Muscle layer of duodenum (tissue), 2 donors: ENCODE data around the gene POMZP3.
"Not testable (repeated sequence)": the region's sequence is repeated elsewhere in the genome, so short reads cannot be mapped to it uniquely, and the experiment has no call there.

Experiments used
- H3K27ac ChIP-seq: one replicate; pipeline ENCODE4 v1.7.0; 2013; ENCODE audit warnings: mild to moderate bottlenecking, low read length
- H3K27me3 ChIP-seq: one replicate; pipeline ENCODE4 v1.7.0; 2013; ENCODE audit warnings: low read depth, mild to moderate bottlenecking, control low read depth, low read length
- H3K36me3 ChIP-seq, 2 donors: one replicate each; pipeline ENCODE4 v1.7.0; 2013; ENCODE audit warnings: low read length in 2 of 2, control low read depth in 1 of 2, mild to moderate bottlenecking in 1 of 2; ENCODE audit not compliant: insufficient read depth in 2 of 2, control insufficient read depth in 1 of 2
- H3K4me1 ChIP-seq, 2 donors: one replicate each; pipeline ENCODE4 v1.7.0; 2013; ENCODE audit warnings: low read length in 2 of 2, mild to moderate bottlenecking in 2 of 2, control low read depth in 1 of 2, moderate library complexity in 1 of 2; ENCODE audit not compliant: insufficient read depth in 2 of 2, control insufficient read depth in 1 of 2
- H3K4me3 ChIP-seq, 2 donors: one replicate each; pipeline ENCODE4 v1.7.0; 2013; ENCODE audit warnings: low read length in 2 of 2, low read depth in 1 of 2, mild to moderate bottlenecking in 1 of 2
- H3K9me3 ChIP-seq, 2 donors: one replicate each; pipeline ENCODE4 v1.7.0; 2013; ENCODE audit warnings: low read length in 2 of 2, control low read depth in 1 of 2, mild to moderate bottlenecking in 1 of 2; ENCODE audit not compliant: control insufficient read depth in 1 of 2
- donor health status: healthy.

The POMZP3 gene

DNA sequence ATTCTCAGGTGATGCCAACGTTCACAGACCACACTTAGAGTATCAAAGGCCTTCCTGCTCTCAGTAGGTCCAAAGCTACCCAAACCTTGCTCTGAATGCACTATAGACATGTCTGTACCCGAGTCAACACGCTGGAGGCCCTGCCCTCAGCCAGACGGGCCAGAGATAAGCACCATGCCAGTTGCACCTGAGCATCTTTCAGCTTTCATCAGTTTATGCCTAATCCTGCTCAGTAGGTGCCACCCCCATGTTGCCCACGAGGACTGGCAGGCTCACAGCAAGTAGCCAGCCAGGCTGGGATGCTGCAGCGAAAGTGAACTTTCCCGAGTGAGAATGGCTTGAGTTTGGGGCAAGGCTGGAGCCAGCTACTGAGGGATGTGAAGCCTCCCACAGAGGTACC lies 18.6 kb downstream of the POMZP3 start:
- H3K4me3 ChIP-seq, H3K36me3 ChIP-seq, H3K27me3 ChIP-seq, H3K27ac ChIP-seq, H3K9me3 ChIP-seq, H3K4me1 ChIP-seq: not testable (repeated sequence)

DNA sequence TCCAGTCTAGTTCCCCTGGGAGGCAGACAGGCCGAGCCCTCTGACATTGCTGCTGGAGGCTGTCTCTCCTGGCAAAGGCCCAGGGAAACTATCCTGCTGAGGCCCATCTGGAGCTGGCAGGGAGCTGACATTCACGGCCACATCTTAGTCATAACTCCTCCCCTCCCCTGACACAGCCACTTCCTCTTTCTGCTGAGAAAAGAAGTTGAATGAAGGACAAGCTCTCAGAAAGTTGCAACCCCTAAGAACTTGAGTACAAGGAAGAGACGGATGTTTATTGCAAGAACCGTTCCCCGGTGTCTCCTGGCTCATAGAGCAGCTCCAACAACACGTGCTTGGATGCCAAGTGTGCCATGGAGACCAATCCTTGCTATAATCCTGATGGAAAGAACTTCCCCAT lies 21.1 kb downstream of the POMZP3 start:
- H3K9me3 ChIP-seq, H3K4me1 ChIP-seq, H3K27me3 ChIP-seq, H3K27ac ChIP-seq, H3K36me3 ChIP-seq, H3K4me3 ChIP-seq: not testable (repeated sequence)

DNA sequence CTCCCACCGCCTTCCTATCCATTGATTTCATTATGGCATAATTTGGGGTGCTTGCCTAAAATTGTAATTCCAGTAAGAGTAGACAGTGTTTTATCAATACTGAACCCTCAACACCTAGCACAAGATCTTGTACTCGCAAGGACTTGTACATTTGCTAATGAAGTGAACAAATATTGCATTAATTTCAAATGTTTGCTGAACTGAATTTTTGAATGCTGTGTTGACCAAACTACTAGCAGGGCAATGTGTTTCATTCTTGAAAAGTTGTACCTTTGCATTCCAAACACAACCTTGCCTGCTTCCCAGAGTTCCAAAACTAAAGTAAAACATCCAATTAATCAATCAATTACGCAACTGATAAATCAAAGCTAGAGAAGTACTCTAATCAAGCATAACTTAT lies 26.4 kb downstream of the POMZP3 start:
- not testable (repeated sequence) for H3K4me3 ChIP-seq, H3K27me3 ChIP-seq, H3K4me1 ChIP-seq, H3K27ac ChIP-seq, H3K9me3 ChIP-seq, H3K36me3 ChIP-seq

DNA sequence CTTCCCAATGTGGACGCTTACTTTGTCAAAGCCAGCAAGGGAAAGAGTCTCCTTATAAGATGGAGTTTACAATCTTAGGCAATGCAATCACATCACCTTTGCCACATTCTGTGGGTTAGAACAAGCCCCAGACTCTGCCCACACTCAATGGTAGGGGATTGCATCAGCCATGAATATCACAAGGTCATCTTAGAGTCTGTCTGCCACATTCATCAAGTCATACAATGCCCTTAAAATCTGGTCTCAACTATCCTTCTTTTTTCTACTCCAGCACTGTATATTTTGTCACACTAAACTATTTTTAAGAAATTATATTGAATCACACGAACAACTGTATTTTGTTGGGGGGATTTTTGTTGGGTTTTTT lies 27.0 kb downstream of the POMZP3 start:
- not testable (repeated sequence) for H3K4me1 ChIP-seq, H3K36me3 ChIP-seq, H3K27ac ChIP-seq, H3K9me3 ChIP-seq, H3K4me3 ChIP-seq, H3K27me3 ChIP-seq

DNA sequence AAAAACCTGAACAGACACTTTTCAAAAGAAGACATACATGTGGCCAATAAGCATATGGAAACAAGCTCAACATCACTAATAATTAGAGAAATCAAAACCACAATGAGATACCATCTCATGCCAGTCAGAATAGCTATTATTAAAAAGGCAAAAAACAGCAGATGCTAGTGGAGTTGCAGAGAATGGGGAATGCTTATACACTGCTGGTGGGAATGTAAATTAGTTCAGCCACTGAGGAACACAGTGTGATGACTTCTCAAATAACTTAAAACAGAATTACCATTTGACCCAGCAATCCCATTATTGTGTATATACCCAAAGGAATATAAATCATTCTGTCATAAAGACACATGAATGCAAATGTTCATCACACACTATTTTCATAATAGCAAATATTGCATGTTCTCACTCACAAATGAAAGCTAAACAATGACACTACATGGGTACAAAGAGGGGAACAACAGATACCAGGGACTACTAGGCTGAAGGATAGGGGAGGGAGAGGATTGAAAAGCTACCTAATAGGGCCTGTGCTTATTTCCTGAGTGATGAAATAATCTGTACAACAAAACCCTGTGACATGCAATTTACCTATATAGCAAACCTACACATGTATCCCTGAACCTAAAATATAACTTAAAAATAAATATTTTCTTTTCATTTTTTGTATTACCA lies 28.4 kb downstream of the POMZP3 start:
- not testable (repeated sequence) for H3K27me3 ChIP-seq, H3K27ac ChIP-seq, H3K4me3 ChIP-seq

DNA sequence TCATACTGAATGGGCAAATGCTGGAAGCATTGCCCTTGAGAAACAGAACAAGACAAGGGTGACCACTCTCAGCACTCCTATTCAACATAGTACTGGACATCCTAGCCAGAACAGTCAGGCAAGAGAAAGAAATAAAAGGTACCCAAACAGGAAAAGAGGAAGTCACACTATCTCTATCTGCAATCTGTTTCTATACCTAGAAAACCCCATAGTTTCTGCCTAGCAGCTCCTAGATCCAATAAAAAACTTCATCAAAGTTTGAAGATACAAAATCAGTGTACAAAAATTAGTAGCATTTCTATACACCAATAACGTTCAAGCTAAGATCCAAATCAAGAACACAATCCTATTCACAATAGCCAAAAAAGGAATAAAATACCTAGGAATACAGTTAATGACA lies 29.8 kb downstream of the POMZP3 start:
- not testable (repeated sequence) for H3K27me3 ChIP-seq, H3K4me1 ChIP-seq, H3K36me3 ChIP-seq, H3K27ac ChIP-seq, H3K4me3 ChIP-seq, H3K9me3 ChIP-seq

More for the DNA sequence above, 28.4 kb downstream of the POMZP3 start:
- not testable (repeated sequence) for H3K36me3 ChIP-seq, H3K9me3 ChIP-seq, H3K4me1 ChIP-seq

DNA sequence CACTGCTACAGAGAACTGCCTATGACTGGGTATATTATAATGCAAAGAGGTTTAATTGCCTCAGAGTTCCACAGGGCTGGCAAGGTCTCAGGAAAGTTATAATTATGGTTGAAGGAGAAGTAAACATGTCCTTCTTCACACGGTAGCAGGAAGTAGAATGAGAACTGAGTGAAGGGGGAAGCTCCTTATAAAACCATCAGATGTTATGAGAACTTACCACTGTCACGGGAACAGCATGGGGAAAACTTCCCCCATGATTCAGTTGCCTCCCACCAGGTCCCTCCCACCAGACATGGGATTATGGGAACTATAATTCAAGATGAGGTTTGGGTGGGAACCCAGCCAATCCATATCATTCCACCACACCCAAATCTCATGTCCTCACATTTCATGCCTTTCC lies 34.4 kb downstream of the POMZP3 start:
- H3K36me3 ChIP-seq, H3K4me1 ChIP-seq, H3K27me3 ChIP-seq, H3K4me3 ChIP-seq, H3K9me3 ChIP-seq, H3K27ac ChIP-seq: not testable (repeated sequence)

DNA sequence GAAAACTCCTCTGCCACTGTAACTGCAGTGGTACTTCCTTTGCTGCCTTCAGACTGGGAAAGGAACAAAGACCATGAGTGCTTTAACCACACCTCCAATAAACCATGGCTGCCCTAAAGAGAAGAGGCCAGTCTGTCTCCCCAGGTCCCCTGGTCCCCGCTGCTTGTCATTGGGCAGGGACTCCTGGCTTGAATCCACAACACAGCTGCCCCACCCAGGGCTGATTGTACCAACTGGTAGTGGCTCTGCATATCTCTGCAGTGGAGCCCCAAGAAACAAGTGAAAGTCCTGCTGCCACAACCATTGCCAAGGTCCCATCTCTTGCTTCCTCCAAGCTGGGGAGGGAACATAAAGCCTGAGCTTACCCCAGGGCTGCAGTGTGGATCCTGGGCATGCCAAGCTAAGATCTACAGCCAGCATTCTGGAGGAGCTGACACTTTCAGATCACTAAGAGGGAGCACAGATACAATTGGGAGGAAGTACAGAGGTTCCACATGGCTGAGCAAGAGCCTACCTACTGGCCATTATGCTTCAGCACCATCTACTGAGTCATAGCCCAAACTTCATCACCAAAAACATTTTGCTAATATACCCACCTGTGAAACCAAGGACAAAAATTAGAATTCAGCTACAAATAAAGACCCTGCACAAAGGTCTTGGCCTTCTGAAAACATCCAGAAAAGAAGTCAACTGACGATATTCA lies 35.3 kb downstream of the POMZP3 start:
- not testable (repeated sequence) for H3K4me1 ChIP-seq, H3K27ac ChIP-seq

DNA sequence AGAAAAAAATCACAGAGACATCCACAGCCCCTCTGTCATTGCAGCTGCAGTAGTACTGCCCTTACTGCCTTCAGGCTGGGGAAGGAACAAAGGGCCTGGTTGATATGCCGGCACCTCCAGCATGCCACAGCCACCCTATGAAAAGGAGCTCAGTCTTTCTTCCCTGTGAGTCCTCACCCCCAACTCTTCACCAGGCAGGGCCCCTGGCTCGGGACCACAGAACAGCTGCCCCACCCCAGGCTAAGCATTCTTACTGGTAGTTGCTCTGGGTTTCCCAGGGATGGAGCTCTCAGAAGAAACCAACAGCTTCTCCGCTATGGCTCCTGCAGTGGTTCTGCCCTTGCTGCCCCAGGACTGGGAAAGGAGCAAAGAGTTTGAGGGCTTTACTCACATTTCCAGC lies 36.0 kb downstream of the POMZP3 start:
- not testable (repeated sequence) for H3K4me3 ChIP-seq, H3K27me3 ChIP-seq, H3K9me3 ChIP-seq, H3K4me1 ChIP-seq, H3K27ac ChIP-seq, H3K36me3 ChIP-seq

More for the DNA sequence above, 35.3 kb downstream of the POMZP3 start:
- H3K36me3 ChIP-seq, H3K27me3 ChIP-seq, H3K4me3 ChIP-seq, H3K9me3 ChIP-seq: not testable (repeated sequence)

DNA sequence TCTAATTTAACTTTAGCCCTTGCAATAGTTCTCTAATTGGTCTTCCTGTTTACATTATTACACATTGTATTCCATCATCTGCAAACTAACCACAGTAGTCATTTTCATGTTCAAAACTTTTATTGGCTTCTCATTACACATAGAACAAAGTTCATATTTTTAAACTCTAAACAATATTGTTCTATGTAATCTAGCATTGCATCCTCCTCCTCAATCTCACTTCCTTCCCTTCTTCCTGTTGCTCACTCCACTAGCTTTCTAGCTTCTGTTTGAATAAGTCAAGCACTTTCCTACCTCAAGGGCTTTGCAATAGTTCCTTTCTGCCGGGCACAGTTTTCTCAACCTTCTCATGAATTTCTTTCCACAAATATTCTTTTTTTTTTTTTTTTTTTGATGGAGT lies 38.5 kb downstream of the POMZP3 start:
- not testable (repeated sequence) for H3K27me3 ChIP-seq, H3K36me3 ChIP-seq, H3K4me1 ChIP-seq, H3K27ac ChIP-seq, H3K9me3 ChIP-seq, H3K4me3 ChIP-seq

DNA sequence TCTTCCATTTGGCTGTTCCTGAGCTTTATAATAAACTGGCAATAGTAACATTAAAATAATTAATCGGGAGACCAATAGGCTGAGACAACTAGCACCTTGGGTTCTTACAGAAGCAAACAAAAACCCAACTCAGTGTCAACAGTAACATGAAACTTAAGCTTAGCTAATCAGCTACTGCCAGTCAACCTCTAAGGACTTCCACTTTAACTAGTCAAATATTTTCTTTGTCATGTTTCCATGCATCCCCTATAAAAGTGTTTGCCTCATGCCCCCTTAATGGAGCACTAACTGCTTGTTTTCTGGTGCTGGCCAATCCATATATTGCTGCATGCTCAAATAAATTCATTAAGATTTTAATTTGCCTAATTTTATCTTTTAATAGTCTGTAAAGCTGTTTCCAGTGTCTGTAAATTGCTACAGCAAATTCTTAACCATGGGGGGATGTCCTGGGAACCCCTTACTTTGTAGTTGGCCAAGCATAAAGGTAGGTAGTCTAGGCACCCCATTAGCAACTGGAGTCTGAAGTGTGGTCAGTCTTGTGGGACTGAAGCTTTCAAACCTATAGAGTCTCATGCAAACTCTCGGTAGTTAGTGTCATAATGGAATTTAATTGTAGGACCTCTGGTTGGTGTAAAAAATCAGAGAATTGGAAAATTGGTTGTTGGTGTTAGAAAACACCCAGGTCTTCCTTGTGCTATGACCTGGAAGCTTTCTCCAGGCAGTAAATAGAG lies 40.3 kb downstream of the POMZP3 start:
- H3K4me3 ChIP-seq, H3K36me3 ChIP-seq: not testable (repeated sequence)

More for the DNA sequence above, 40.3 kb downstream of the POMZP3 start:
- not testable (repeated sequence) for H3K4me1 ChIP-seq, H3K27ac ChIP-seq, H3K9me3 ChIP-seq, H3K27me3 ChIP-seq
